Memory B cell (primary cell): ENCODE measurements around the gene ATG7.

Experiments
- ATAC-seq: fragments of 150-1000 bp; cut with Tn5 transposase; 2 replicates; pipeline ENCODE4 v1.10.0; 2021; ENCODE audit warnings: low read depth, mild to moderate bottlenecking, moderate library complexity
- DNase-seq, 2 donors: peaks; one replicate each; pipeline ENCODE4 v3.0.0; 2022; ENCODE audit warnings: low spot score in 2 of 2
- H3K27ac Mint-ChIP-seq: one replicate; pipeline ENCODE4 v1.8.0; 2022; ENCODE audit warnings: mild to moderate bottlenecking, moderate library complexity, mixed read lengths
- H3K27me3 Mint-ChIP-seq: one replicate; pipeline ENCODE4 v1.8.0; 2022; ENCODE audit warnings: mixed read lengths
- H3K36me3 Mint-ChIP-seq: one replicate; pipeline ENCODE4 v1.8.0; 2022; ENCODE audit warnings: mild to moderate bottlenecking, mixed read lengths
- H3K4me1 Mint-ChIP-seq: one replicate; pipeline ENCODE4 v1.8.0; 2022; ENCODE audit warnings: mixed read lengths
- H3K4me3 Mint-ChIP-seq: one replicate; pipeline ENCODE4 v1.8.0; 2022; ENCODE audit warnings: mild to moderate bottlenecking, moderate library complexity, mixed read lengths
- H3K9me3 Mint-ChIP-seq: one replicate; pipeline ENCODE4 v1.8.0; 2022; ENCODE audit warnings: mixed read lengths

ATG7 gene

GRCh38 chr3:11544412-11545181, 272.4 kb downstream of the ATG7 start:
- Mint-ChIP-seq H3K36me3 (peaks cover 11% of the 10 kb centered on the region), H3K9me3 (no peaks in the 10 kb centered on the region), H3K4me3 (no peak overlapping the region), H3K4me1 (peaks cover 6% of the 10 kb centered on the region), H3K27ac (no peak overlapping the region), H3K27me3 (no peaks in the 10 kb centered on the region)
- ATAC-seq: no peak
- DNase-seq: no peak

GRCh38 chr3:11545186-11545851, 273.1 kb downstream of the ATG7 start:
- no peak overlapping the region for H3K4me3 Mint-ChIP-seq
- ATAC-seq (no peak), DNase-seq (no peak)
- H3K36me3 Mint-ChIP-seq: peaks cover 11% of the 10 kb centered on the region
- H3K27me3 Mint-ChIP-seq: no peaks in the 10 kb centered on the region
- peaks cover 12% of the 10 kb centered on the region for H3K4me1 Mint-ChIP-seq
- no peak overlapping the region for H3K27ac Mint-ChIP-seq
- no peaks in the 10 kb centered on the region for H3K9me3 Mint-ChIP-seq

GRCh38 chr3:11546657-11547302, 274.6 kb downstream of the ATG7 start:
- H3K4me3 Mint-ChIP-seq: no peak overlapping the region
- peaks cover 11% of the 10 kb centered on the region for H3K36me3 Mint-ChIP-seq
- H3K27me3 Mint-ChIP-seq: no peaks in the 10 kb centered on the region
- no peak overlapping the region for H3K27ac Mint-ChIP-seq
- H3K4me1 Mint-ChIP-seq: peaks cover 17% of the 10 kb centered on the region
- ATAC-seq (no peak), DNase-seq (no peak)
- H3K9me3 Mint-ChIP-seq: no peaks in the 10 kb centered on the region

- no peak for ATAC-seq
Observed at GRCh38 chr3:11547498-11547897, 275.3 kb downstream of the ATG7 start.

GRCh38 chr3:11548721-11549131, 276.5 kb downstream of the ATG7 start:
- Mint-ChIP-seq H3K4me3 (no peak overlapping the region), H3K36me3 (peaks cover 23% of the 10 kb centered on the region), H3K27me3 (no peaks in the 10 kb centered on the region), H3K4me1 (peaks cover 17% of the 10 kb centered on the region), H3K27ac (no peak overlapping the region), H3K9me3 (no peaks in the 10 kb centered on the region)
- no peak for DNase-seq
- no peak for ATAC-seq

More at GRCh38 chr3:11547498-11547897, 275.3 kb downstream of the ATG7 start:
- Mint-ChIP-seq H3K27me3 (no peaks in the 10 kb centered on the region), H3K27ac (no peak overlapping the region), H3K9me3 (no peaks in the 10 kb centered on the region), H3K4me1 (peaks cover 17% of the 10 kb centered on the region), H3K36me3 (peaks cover 14% of the 10 kb centered on the region), H3K4me3 (no peak overlapping the region)
- DNase-seq: no peak

GRCh38 chr3:11549580-11550140, 277.5 kb downstream of the ATG7 start:
- H3K9me3 Mint-ChIP-seq: no peaks in the 10 kb centered on the region
- ATAC-seq (no peak), DNase-seq (no peak)
- peak overlapping the region; percentile 12 for H3K27ac Mint-ChIP-seq
- no peaks in the 10 kb centered on the region for H3K27me3 Mint-ChIP-seq
- H3K4me1 Mint-ChIP-seq: peaks cover 17% of the 10 kb centered on the region
- H3K4me3 Mint-ChIP-seq: no peak overlapping the region
- peaks cover 24% of the 10 kb centered on the region for H3K36me3 Mint-ChIP-seq

- Mint-ChIP-seq H3K9me3 (no peaks in the 10 kb centered on the region), H3K4me3 (no peak overlapping the region)
- no peak for ATAC-seq
Observed at GRCh38 chr3:11551036-11551435, 278.8 kb downstream of the ATG7 start.

GRCh38 chr3:11552289-11553264, 280.4 kb downstream of the ATG7 start:
- H3K36me3 Mint-ChIP-seq: peaks cover 21% of the 10 kb centered on the region
- DNase-seq (no peak), ATAC-seq (no peak)
- no peak overlapping the region for H3K27ac Mint-ChIP-seq
- H3K4me1 Mint-ChIP-seq: peaks cover 17% of the 10 kb centered on the region
- no peaks in the 10 kb centered on the region for H3K27me3 Mint-ChIP-seq
- no peaks in the 10 kb centered on the region for H3K9me3 Mint-ChIP-seq
- H3K4me3 Mint-ChIP-seq: no peak overlapping the region

More at GRCh38 chr3:11551036-11551435, 278.8 kb downstream of the ATG7 start:
- Mint-ChIP-seq H3K27me3 (no peaks in the 10 kb centered on the region), H3K4me1 (peaks cover 17% of the 10 kb centered on the region), H3K36me3 (peaks cover 21% of the 10 kb centered on the region), H3K27ac (peak overlapping the region; percentile 42)
- DNase-seq: no peak

- DNase-seq: no peak
- no peak overlapping the region for H3K4me3 Mint-ChIP-seq
- H3K27me3 Mint-ChIP-seq: no peaks in the 10 kb centered on the region
- H3K4me1 Mint-ChIP-seq: peaks cover 17% of the 10 kb centered on the region
- H3K27ac Mint-ChIP-seq: no peak overlapping the region
- peaks cover 20% of the 10 kb centered on the region for H3K36me3 Mint-ChIP-seq
- ATAC-seq: no peak
- H3K9me3 Mint-ChIP-seq: no peaks in the 10 kb centered on the region
Observed at GRCh38 chr3:11553436-11554235, 281.4 kb downstream of the ATG7 start.

- H3K27me3 Mint-ChIP-seq: no peaks in the 10 kb centered on the region
- H3K36me3 Mint-ChIP-seq: peaks cover 19% of the 10 kb centered on the region
- peaks cover 15% of the 10 kb centered on the region for H3K4me1 Mint-ChIP-seq
- no peak for ATAC-seq
- DNase-seq: no peak
- H3K9me3 Mint-ChIP-seq: no peaks in the 10 kb centered on the region
- no peak overlapping the region for H3K27ac Mint-ChIP-seq
- H3K4me3 Mint-ChIP-seq: no peak overlapping the region
Observed at GRCh38 chr3:11554236-11554610, 282.0 kb downstream of the ATG7 start.

- Mint-ChIP-seq H3K4me3 (no peak overlapping the region), H3K4me1 (peaks cover 11% of the 10 kb centered on the region), H3K9me3 (no peaks in the 10 kb centered on the region), H3K27ac (no peak overlapping the region), H3K27me3 (no peaks in the 10 kb centered on the region), H3K36me3 (peaks cover 19% of the 10 kb centered on the region)
- ATAC-seq: no peak
- no peak for DNase-seq
Observed at GRCh38 chr3:11554666-11555065, 282.5 kb downstream of the ATG7 start.

GRCh38 chr3:11555211-11555782, 283.1 kb downstream of the ATG7 start:
- DNase-seq: no peak
- no peak overlapping the region for H3K27ac Mint-ChIP-seq
- H3K4me1 Mint-ChIP-seq: peaks cover 5% of the 10 kb centered on the region
- no peaks in the 10 kb centered on the region for H3K9me3 Mint-ChIP-seq
- peaks cover 22% of the 10 kb centered on the region for H3K36me3 Mint-ChIP-seq
- no peaks in the 10 kb centered on the region for H3K27me3 Mint-ChIP-seq
- no peak for ATAC-seq
- H3K4me3 Mint-ChIP-seq: no peak overlapping the region
